Astrocyte (in vitro differentiated cells and primary cell): Measurements from ENCODE around the gene RAMAC. TPM values are rescaled to one million over a fixed set of nuclear protein-coding genes. Genes with fewer than 3 reads are reported as not detected.

Experiments
- DNase-seq: peaks from one replicate; pipeline ENCODE4 v3.0.0-alpha.2; 2010; ENCODE audit warnings: low read depth
- FAIRE-seq: peaks from 2 replicates; lab custom pipeline; 2011; peaks lifted over from hg19 to GRCh38; lab: Jason Lieb, UNC
- H2AFZ ChIP-seq: 2 replicates; pipeline ENCODE4 v1.6.0; 2012; ENCODE audit warnings: low read depth, low read length, inconsistent platforms
- H3K27ac ChIP-seq: 2 replicates; pipeline ENCODE4 v1.5.1; 2011; ENCODE audit warnings: low read depth, low read length, inconsistent platforms
- H3K27me3 ChIP-seq: 2 replicates; pipeline ENCODE4 v1.6.0; 2011; ENCODE audit warnings: low read length, inconsistent platforms; ENCODE audit not compliant: insufficient read depth
- H3K36me3 ChIP-seq: 2 replicates; pipeline ENCODE4 v1.5.1; 2011; ENCODE audit warnings: low read length, inconsistent platforms; ENCODE audit not compliant: insufficient read depth
- H3K4me1 ChIP-seq: 2 replicates; pipeline ENCODE4 v1.5.1; 2011; ENCODE audit warnings: low read length, inconsistent platforms; ENCODE audit not compliant: insufficient read depth
- H3K4me2 ChIP-seq: 2 replicates; pipeline ENCODE4 v1.6.0; 2012; ENCODE audit warnings: low read length, inconsistent platforms
- H3K4me3 ChIP-seq: 2 replicates; pipeline ENCODE4 v1.5.1; 2011; ENCODE audit warnings: low read depth, mild to moderate bottlenecking, low read length, inconsistent platforms; ENCODE audit not compliant: insufficient read depth
- H3K79me2 ChIP-seq: 2 replicates; pipeline ENCODE4 v1.6.0; 2012; ENCODE audit warnings: mild to moderate bottlenecking, low read length, inconsistent platforms; ENCODE audit not compliant: insufficient read depth
- H3K9ac ChIP-seq: 2 replicates; pipeline ENCODE4 v1.6.0; 2012; ENCODE audit warnings: mild to moderate bottlenecking, low read length, inconsistent platforms
- H3K9me3 ChIP-seq: 2 replicates; pipeline ENCODE4 v1.5.1; 2012; ENCODE audit warnings: low read depth, mild to moderate bottlenecking, low read length, inconsistent platforms; ENCODE audit not compliant: insufficient read depth
- H4K20me1 ChIP-seq: 2 replicates; pipeline ENCODE4 v1.6.0; 2012; ENCODE audit warnings: low read length, inconsistent platforms; ENCODE audit not compliant: insufficient read depth
- H3K27ac Mint-ChIP-seq: one replicate; pipeline ENCODE4 v1.8.0; 2021; ENCODE audit warnings: mild to moderate bottlenecking, mixed read lengths; ENCODE audit not compliant: unreplicated experiment
- H3K27me3 Mint-ChIP-seq: one replicate; pipeline ENCODE4 v1.8.0; 2021; ENCODE audit warnings: low read depth, mixed read lengths; ENCODE audit not compliant: unreplicated experiment
- H3K36me3 Mint-ChIP-seq: one replicate; pipeline ENCODE4 v1.8.0; 2021; ENCODE audit warnings: low read depth, mixed read lengths; ENCODE audit not compliant: unreplicated experiment
- H3K4me1 Mint-ChIP-seq: one replicate; pipeline ENCODE4 v1.8.0; 2021; ENCODE audit warnings: low read depth, mixed read lengths; ENCODE audit not compliant: unreplicated experiment
- H3K4me3 Mint-ChIP-seq: one replicate; pipeline ENCODE4 v1.8.0; 2021; ENCODE audit warnings: mild to moderate bottlenecking, moderate library complexity, mixed read lengths; ENCODE audit not compliant: unreplicated experiment
- H3K9me3 Mint-ChIP-seq: one replicate; pipeline ENCODE4 v1.8.0; 2021; ENCODE audit warnings: mild to moderate bottlenecking, mixed read lengths; ENCODE audit not compliant: unreplicated experiment
- CTCF ChIP-seq: IDR thresholded peaks from 2 replicates; pipeline ENCODE4 v1.5.1; 2011; ENCODE audit warnings: low read depth, mild to moderate bottlenecking, inconsistent platforms, low read length, moderate library complexity; ENCODE audit not compliant: insufficient read depth
- EZH2 ChIP-seq: IDR thresholded peaks from 2 replicates; pipeline ENCODE4 v1.6.1; 2012; ENCODE audit warnings: mild to moderate bottlenecking, low read length, inconsistent platforms; ENCODE audit not compliant: insufficient read depth
- total RNA-seq: library from RNA; stranded (reverse); gene quantifications from 2 replicates; pipeline ENCODE4 v1.2.1, GENCODE V29; 2021

RAMAC gene
- total RNA-seq, 1 donor from 2014 or later, result 44.4 TPM

GRCh38 chr15:82979726-82980125 is 6.3 kb upstream of the RAMAC start:
- no peak for DNase-seq
- Histone ChIP-seq H3K4me3 (no peak overlapping the region), H3K9ac (no peak overlapping the region), H3K4me2 (no peak overlapping the region), H3K9me3 (no peaks in the 10 kb centered on the region), H3K27ac (no peak overlapping the region), H3K4me1 (no peaks in the 10 kb centered on the region), H3K27me3 (no peaks in the 10 kb centered on the region), H3K36me3 (no peaks in the 10 kb centered on the region), H3K79me2 (no peaks in the 10 kb centered on the region), H2AFZ (no peak overlapping the region), H4K20me1 (no peaks in the 10 kb centered on the region)
- Mint-ChIP-seq H3K36me3 (peaks cover 5% of the 10 kb centered on the region), H3K4me1 (no peaks in the 10 kb centered on the region), H3K9me3 (no peaks in the 10 kb centered on the region), H3K27ac (no peak overlapping the region), H3K4me3 (no peak overlapping the region), H3K27me3 (no peaks in the 10 kb centered on the region)
- TF ChIP-seq EZH2 (no peak), CTCF (no peak)
- FAIRE-seq, result no peak

- H3K4me1 ChIP-seq, result peaks cover 7% of the 10 kb centered on the region
- no peaks in the 10 kb centered on the region for H3K79me2 ChIP-seq
- Mint-ChIP-seq H3K4me1 (peaks cover 5% of the 10 kb centered on the region), H3K36me3 (peaks cover 5% of the 10 kb centered on the region), H3K9me3 (no peaks in the 10 kb centered on the region), H3K27me3 (no peaks in the 10 kb centered on the region), H3K4me3 (no peak overlapping the region), H3K27ac (no peak overlapping the region)
- TF ChIP-seq CTCF (no peak), EZH2 (no peak)
- H3K27me3 ChIP-seq, result no peaks in the 10 kb centered on the region
- no peak overlapping the region for H3K27ac ChIP-seq
- H3K9me3 ChIP-seq, result no peaks in the 10 kb centered on the region
- H3K4me3 ChIP-seq, result no peak overlapping the region
- H3K9ac ChIP-seq, result no peak overlapping the region
- H2AFZ ChIP-seq, result no peak overlapping the region
- H4K20me1 ChIP-seq, result no peaks in the 10 kb centered on the region
- no peaks in the 10 kb centered on the region for H3K36me3 ChIP-seq
- no peak for DNase-seq
- no peak overlapping the region for H3K4me2 ChIP-seq
- no peak for FAIRE-seq
Observed at GRCh38 chr15:82980981-82981380, 5.0 kb upstream of the RAMAC start.

GRCh38 chr15:82986442-82986780 is 401 bp downstream of the RAMAC start:
- peak overlapping the region; percentile 99 for H2AFZ ChIP-seq
- peaks cover 18% of the 10 kb centered on the region for H3K79me2 ChIP-seq
- peak overlapping the region; percentile 91 for H3K4me2 ChIP-seq
- Mint-ChIP-seq H3K9me3 (no peaks in the 10 kb centered on the region), H3K27ac (peak overlapping the region; percentile 77), H3K36me3 (no peaks in the 10 kb centered on the region), H3K4me3 (peak overlapping the region; percentile 98), H3K4me1 (peaks cover 16% of the 10 kb centered on the region), H3K27me3 (no peaks in the 10 kb centered on the region)
- FAIRE-seq (no peak), DNase-seq (no peak)
- H3K27ac ChIP-seq, result peak overlapping the region; percentile 61
- no peaks in the 10 kb centered on the region for H3K27me3 ChIP-seq
- H3K36me3 ChIP-seq, result peaks cover 6% of the 10 kb centered on the region
- peak overlapping the region; percentile 100 for H3K4me3 ChIP-seq
- TF ChIP-seq EZH2 (no peak), CTCF (no peak)
- peak overlapping the region; percentile 96 for H3K9ac ChIP-seq
- H4K20me1 ChIP-seq, result peaks cover 4% of the 10 kb centered on the region
- H3K4me1 ChIP-seq, result peaks cover 7% of the 10 kb centered on the region
- H3K9me3 ChIP-seq, result no peaks in the 10 kb centered on the region
